SK-N-SH treated with all-trans-retinoic acid at 6 μM for 48 hours (cell line): Measurements from ENCODE around the gene DOCK1.

Experiments used
- ATAC-seq: fragments of 200-7000 bp; cut with Tn5 transposase; 3 replicates; pipeline ENCODE4 v1.9.1; 2020; ENCODE audit warnings: mild to moderate bottlenecking, moderate library complexity
- BACH2 ChIP-seq: fragments of 250-450 bp; sonication (Bioruptor Pico); IDR thresholded peaks from 2 replicates; pipeline ENCODE4 v1.9.0; 2021; ENCODE audit warnings: mild to moderate bottlenecking, borderline replicate concordance
- CSRNP3 ChIP-seq: fragments of 250-450 bp; sonication (Bioruptor Pico); IDR thresholded peaks from 2 replicates; pipeline ENCODE4 v1.5.1; 2021; ENCODE audit warnings: mild to moderate bottlenecking, moderate library complexity
- ESRRG ChIP-seq: fragments of 250-450 bp; sonication (Bioruptor Pico); IDR thresholded peaks from 2 replicates; pipeline ENCODE4 v1.6.1; 2021; ENCODE audit warnings: mild to moderate bottlenecking
- ISL1 ChIP-seq: fragments of 250-450 bp; sonication (Bioruptor Pico); IDR thresholded peaks from 2 replicates; pipeline ENCODE4 v2.1.2; 2022; ENCODE audit warnings: mild to moderate bottlenecking, moderate library complexity
- OSR1 ChIP-seq: fragments of 250-450 bp; sonication (Bioruptor Pico); IDR thresholded peaks from 2 replicates; pipeline ENCODE4 v1.8.0; 2022; ENCODE audit warnings: moderate library complexity, mild to moderate bottlenecking, inconsistent platforms
- PATZ1 ChIP-seq: fragments of 250-450 bp; sonication (Bioruptor Pico); IDR thresholded peaks from 2 replicates; pipeline ENCODE4 v1.8.0; 2020; ENCODE audit warnings: mild to moderate bottlenecking, moderate library complexity, borderline replicate concordance
- PPARA ChIP-seq: fragments of 250-450 bp; sonication (Bioruptor Pico); IDR thresholded peaks from 2 replicates; pipeline ENCODE4 v1.5.0; 2020; ENCODE audit warnings: mild to moderate bottlenecking, borderline replicate concordance
- RARB ChIP-seq: fragments of 250-450 bp; sonication (Bioruptor Pico); IDR thresholded peaks from 2 replicates; pipeline ENCODE4 v1.8.0; 2021; ENCODE audit warnings: mild to moderate bottlenecking, moderate library complexity
- TOX ChIP-seq: fragments of 250-450 bp; sonication (Bioruptor Pico); IDR thresholded peaks from 2 replicates; pipeline ENCODE4 v1.8.0; 2021; ENCODE audit warnings: mild to moderate bottlenecking, moderate library complexity, borderline replicate concordance
- TSHZ2 ChIP-seq: fragments of 250-450 bp; sonication (Bioruptor Pico); IDR thresholded peaks from 2 replicates; pipeline ENCODE4 v1.5.0; 2020; ENCODE audit warnings: mild to moderate bottlenecking, moderate library complexity
- ZC3H10 ChIP-seq: fragments of 250-450 bp; sonication (Bioruptor Pico); IDR thresholded peaks from 2 replicates; pipeline ENCODE4 v1.5.1; 2021; ENCODE audit warnings: mild to moderate bottlenecking, moderate library complexity
- ZFP3 ChIP-seq: fragments of 250-450 bp; sonication (Bioruptor Pico); IDR thresholded peaks from 2 replicates; pipeline ENCODE4 v1.5.0; 2020; ENCODE audit warnings: mild to moderate bottlenecking, moderate library complexity
- ZNF565 ChIP-seq: fragments of 450-650 bp; formaldehyde crosslinking; conservative IDR thresholded peaks from 2 replicates; pipeline ENCODE4 v1.5.0; 2020; ENCODE audit warnings: low read depth, mild to moderate bottlenecking, moderate library complexity
- ZNF8 ChIP-seq: fragments of 450-650 bp; formaldehyde crosslinking; IDR thresholded peaks from 2 replicates; pipeline ENCODE4 v1.5.0; 2020; ENCODE audit warnings: mild to moderate bottlenecking, moderate library complexity

Gene DOCK1

GRCh38 chr10:126904818-126905701, at the start of gene DOCK1:
Gene DOCK1 (plus strand): TSS chr10:126905428. CDS start chr10:126905518, 90 bp downstream.
- peak; percentile 92 for ATAC-seq
- no peak for TF ChIP-seq CSRNP3 (CRISPR knock-in tag)
- TF ChIP-seq TSHZ2 (CRISPR knock-in tag): 0 out of 2 replicates have a peak, but pooled peaks have one; percentile 32

- ATAC-seq: no peak
- TF ChIP-seq PPARA (CRISPR knock-in tag) (no peak), OSR1 (CRISPR knock-in tag) (no peak), RARB (CRISPR knock-in tag) (no peak), CSRNP3 (CRISPR knock-in tag) (no peak), PATZ1 (no peak), ZNF8 (CRISPR knock-in tag) (no peak), ZNF565 (CRISPR knock-in tag) (no peak), TSHZ2 (CRISPR knock-in tag) (no peak), ZC3H10 (CRISPR knock-in tag) (no peak), TOX (CRISPR knock-in tag) (no peak), ISL1 (CRISPR knock-in tag) (no peak), ZFP3 (CRISPR knock-in tag) (no peak)
These were observed 47.9 kb upstream of the DOCK1 start for GRCh38 chr10:126857178-126857806.

- TF ChIP-seq BACH2 (CRISPR knock-in tag) (no peak), ESRRG (CRISPR knock-in tag) (no peak), ZNF565 (CRISPR knock-in tag) (no peak), ISL1 (CRISPR knock-in tag) (peak; percentile 28; the same call in 1 of the 2 replicates), CSRNP3 (CRISPR knock-in tag) (no peak)
- peak; percentile 58 for ATAC-seq
These were observed 37.5 kb upstream of the DOCK1 start for GRCh38 chr10:126867567-126868365.
